GM19468 (cell line): Measurements from ENCODE around the gene NRP2.

Experiments
- ATAC-seq: cut with Tn5 transposase; IDR thresholded peaks from one replicate; pipeline ENCODE4 v1.9.1; 2021; ENCODE audit warnings: mild to moderate bottlenecking, moderate library complexity, moderate number of reproducible peaks; ENCODE audit not compliant: unreplicated experiment; ENCODE audit errors: extremely low read depth

Gene NRP2

DNA sequence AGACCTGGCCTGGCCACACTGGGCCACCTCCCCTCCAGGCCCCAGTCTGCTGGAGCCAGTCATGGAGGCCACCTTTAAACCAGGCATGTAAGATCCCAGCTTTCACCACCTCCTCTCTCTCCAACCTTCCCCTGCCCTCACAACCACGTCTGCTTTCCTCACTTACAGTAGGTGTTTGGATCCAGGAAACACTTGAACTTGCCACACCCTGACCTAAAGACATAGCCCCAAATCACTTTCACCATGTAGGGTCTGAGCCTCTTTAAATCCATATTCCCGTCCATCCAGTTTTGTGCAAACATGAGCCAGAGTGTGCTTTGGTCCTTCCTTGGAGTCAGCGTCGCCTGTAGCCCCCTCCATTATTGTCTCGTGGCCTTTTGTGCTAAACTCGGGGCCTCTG, 66.8 kb downstream of the NRP2 start:
- ATAC-seq, result no peak

DNA sequence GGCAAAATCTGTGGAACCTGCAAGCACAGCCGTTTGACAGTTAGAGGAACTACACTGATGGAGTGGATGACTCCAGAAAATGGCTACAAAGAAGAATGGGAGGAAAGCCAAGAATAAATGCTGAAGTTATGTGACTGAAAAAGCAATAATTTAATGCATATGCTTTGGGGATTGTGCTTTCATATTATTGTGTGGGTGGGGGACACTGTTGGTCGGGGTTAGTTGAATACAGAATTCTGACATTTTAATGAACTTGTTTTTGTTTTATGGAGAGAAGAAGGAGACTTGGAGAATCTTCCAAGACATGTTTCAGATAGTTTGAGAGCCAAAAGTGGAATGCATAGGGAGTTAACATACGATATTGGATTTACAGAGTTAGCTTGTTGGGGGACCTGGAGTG, 68.5 kb downstream of the NRP2 start:
- ATAC-seq, result no peak

DNA sequence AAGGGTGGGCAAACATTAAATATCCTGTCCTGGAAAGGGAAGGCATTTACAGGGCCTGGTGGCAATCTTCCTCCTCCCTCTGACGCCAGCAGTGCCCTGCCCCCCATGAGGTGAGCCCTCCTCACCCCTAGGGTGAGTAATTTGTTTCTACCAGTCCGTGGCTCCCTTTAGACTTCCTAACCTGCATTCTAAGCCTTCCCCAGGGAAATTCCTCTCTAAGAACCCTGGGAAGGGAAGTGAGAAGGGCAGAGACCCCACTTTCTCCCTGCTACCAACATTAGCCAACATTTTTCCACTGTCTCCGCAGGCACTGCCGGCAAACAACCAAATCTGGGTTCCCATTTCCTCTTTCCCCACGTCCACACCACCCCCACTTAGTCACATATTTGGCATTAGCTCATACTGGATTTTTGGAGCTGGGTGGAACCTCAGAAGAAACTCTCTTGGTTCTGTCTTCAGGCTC, 69.3 kb downstream of the NRP2 start:
- no peak for ATAC-seq

DNA sequence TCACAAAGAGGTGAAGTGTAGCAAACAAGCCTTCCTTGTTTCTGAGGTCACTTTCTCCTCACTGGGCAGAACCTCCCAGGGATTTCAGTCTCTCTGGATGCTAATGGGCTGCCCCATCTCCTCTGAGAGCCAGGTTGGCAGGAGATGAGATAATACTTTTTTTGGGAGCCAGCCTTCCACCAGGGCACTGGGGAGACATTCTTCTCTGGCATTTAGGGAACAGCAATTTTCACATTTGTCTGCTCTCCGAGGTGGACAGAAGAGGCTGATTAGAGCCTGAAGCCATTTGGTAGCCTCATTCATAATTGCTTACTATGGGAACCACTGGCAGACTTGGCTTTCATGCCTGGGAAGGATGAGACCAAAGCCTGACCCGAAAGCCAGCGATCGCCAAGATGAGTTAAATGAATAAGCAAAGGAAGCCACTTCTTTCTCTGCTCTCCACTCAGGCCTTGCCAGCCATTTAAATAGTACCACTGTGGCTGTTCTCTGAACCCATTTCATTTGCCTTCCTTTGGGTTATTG, 70.1 kb downstream of the NRP2 start:
- ATAC-seq, result no peak

DNA sequence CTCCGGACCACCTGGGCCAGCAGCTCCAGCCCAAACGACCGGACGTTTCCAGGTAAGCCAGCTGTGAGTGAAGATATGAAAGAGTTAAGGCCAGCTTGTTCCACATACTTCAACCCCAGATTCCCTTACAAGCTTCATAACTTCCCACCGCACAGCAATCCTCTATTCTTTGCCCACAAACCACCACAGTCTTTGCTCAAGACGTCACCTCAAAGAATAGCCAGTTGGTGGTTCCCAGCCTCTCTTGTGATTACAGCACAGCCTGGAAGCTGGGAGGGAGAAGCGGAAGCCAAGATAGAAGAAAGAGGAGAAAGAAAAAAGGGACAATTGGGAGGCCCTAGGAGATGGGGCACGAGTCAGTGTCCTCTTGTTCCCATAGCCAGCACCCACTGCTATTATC, 70.6 kb downstream of the NRP2 start:
- no peak for ATAC-seq

DNA sequence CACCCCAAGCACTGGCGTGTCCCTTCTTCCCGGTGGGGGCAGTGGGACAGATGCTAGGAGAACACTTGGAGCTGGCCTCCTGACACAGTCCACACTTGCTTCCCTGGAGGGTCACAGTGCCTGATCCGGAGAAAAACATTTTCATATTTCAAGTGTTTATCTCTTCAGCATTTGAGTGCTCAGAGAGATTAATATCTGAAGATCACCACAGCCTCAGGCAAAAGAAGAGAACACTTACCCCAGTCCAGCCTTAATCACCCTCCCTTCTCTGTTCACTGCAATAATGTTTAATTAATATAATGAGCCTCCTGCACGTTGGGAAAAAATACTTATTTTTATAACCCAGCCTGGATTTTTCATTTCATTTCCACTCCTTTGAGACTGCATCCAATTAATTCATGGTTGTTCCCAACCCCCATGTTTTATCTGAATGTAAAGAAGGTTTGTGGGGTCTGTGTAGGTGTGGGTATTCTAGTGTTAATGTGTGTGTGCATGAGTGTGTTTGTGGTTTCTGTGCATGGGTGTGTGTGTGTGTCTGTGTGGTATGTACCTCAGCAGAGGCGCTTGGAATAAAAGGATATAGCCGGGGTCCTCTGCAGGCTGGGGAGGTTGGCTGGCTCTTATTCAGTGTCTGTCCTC, 72.1 kb downstream of the NRP2 start:
- ATAC-seq, result no peak

DNA sequence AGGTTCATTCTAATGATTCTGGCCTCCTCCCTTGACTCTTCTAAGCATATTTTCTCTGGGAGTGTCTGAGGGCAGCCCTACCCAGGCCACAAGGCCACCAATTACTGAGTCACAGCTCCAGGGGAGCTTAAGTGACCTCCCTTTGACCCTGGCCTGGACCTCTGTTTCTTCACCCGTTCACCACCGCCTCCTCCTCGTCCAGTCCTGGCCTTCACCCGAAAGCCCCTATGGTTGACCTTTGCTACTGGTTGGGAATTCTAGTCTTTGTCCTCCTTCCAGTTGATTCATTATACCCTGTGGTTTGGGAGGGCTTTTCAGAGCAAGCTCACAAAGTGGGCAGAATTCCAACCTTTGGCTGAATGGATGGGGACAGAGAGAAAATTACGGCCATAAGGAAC, 72.6 kb downstream of the NRP2 start:
- ATAC-seq, result no peak

DNA sequence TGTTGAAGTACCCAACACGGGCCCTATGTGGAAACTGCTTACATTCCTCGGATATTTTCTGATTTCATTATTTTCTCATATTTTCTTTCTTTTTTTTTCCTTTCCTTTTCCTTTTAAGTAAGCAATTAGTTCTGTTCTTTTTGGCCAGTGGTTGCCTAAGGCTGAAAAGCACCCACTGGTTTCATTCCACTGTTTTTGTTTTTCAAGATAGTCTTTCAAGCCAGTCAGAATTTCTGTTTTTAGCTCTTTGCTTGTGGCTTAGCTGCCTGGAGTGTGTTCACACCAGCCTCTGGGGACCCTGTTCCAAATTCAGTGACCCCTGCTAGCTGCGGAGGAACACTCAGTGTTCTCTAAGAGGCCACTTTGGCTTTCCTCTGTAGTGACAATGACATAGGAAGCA, 73.6 kb downstream of the NRP2 start:
- ATAC-seq, result no peak

DNA sequence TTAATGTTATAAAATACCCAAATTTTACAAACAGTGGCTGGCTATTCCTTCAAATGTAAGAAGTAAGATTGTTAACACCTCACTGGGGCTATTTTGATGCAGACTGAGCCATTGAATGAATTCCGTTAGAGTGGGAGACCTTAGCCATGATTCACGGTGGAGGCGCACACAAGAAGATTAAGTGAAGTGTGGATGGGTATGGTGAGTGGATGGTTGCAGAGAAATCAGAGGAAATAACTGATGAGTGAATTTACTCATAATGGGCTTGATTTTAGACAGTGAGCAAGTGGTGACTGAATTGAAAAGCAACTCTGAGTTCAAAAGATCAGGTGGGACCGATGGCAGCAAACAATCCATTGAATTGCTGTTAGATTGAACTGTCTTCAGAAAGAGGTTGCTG, 75.0 kb downstream of the NRP2 start:
- ATAC-seq, result no peak

DNA sequence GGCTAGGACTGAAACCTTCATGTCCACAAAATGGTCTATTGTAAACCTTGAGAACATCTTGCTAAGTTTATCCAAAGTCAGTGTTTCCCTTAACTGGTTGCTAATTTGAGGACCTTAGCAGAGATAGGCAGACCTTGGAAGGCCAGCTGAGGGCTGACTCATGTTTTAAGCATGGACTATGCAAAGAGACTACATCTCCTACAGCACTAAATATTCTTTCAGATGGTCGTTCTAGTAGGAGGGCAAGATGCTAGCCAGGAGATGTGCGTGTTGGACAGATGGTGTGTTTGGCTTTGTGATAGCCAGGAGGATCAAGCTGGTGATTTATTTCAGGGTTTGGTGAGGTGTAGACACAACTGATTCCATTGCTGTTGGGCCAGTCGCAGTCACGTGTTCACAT, 75.8 kb downstream of the NRP2 start:
- no peak for ATAC-seq

DNA sequence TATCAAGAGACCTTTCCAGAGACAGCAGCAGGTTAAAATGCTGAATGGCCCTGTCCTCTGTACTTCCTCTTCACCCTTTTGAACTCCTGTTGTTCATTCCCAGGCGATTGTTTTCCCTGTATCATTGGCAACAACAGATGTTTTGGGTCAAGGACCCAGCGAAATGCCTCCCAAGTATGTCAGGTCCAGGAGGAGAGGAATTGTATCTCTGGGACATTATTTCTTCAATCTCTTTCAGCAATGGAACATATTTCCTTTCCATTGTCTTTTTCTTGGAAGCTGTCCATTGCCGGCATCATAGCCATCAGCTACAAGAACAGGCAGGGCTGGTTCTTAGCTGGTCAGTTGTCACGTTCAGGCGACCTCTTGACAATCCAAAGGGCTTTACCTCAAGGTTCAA, 76.2 kb downstream of the NRP2 start:
- ATAC-seq, result no peak

DNA sequence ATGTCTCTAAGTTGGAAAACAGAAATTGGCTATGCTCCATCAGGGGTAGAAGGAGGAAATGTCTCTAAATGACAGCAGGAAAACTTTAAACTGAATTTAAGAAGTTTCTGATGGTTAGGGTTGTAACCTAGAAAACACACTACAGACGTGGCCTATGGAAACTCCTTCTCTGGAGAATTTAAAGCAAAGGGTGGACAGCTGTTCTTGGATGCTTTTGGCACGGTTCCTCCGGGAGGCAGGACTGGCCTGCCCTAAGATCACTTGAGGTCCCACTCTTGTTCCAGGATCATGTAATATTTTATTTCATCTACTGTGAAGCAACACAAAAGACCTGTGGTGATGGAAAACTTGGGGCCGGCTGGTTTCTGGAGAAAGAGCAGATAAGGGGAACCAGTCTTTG, 77.0 kb downstream of the NRP2 start:
- no peak for ATAC-seq

DNA sequence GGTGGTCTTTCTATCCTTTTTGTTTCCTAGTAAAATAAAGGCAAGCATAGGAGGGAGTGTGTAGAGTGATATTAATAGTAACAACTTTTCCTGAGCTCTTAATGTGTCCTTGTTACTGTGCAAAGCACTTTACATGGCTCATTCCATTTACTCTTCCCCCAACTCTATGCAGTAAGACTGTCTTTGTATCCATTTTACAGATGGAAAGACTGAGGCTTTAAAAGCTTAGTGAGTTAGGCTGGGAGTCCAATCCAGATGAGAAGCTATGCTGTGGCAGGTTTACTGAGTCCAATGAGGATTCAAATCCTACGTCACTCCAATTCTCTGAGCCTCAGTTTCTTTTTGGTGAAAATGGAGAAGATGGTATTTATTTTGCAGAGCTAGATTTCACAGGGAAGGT, 77.4 kb downstream of the NRP2 start:
- ATAC-seq, result no peak

DNA sequence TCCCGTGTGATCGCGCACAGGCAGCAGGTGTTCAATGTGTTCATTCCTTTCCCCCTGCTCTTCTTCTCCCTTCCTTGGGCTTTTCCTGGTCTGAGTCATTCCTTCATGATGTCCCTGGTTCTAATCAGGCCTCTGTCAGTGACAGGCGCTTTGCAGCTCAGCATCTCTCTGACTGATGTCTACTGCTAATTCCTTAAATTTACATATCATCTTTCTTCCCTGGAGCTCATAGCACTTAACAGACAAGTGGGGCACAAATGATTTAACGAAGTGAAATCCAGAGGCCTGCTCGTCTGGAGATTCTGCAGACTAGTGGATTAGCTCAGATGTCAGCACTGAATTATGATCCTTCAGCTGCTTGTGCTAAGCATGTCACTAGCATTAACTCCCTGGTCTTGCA, 77.9 kb downstream of the NRP2 start:
- ATAC-seq, result no peak

DNA sequence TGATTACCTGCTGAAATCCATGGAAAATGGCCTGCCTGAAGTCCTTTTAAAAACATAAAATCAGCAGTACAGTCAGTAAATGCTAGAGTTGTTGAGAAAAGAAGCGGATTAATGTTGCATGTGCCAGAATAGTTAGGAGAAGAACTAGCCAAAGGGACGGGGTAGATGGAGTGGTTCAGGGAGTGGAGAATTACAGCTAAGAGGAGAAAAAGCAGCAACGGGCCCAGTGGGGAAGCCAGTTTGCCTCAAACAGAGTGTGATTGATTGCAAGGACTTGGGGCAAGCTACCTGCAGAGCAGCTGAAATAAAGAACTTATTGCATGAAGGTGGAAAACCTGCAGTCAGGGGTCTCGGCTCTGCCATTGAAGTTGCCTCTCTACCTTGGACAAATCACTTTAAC, 79.1 kb downstream of the NRP2 start:
- ATAC-seq, result no peak

DNA sequence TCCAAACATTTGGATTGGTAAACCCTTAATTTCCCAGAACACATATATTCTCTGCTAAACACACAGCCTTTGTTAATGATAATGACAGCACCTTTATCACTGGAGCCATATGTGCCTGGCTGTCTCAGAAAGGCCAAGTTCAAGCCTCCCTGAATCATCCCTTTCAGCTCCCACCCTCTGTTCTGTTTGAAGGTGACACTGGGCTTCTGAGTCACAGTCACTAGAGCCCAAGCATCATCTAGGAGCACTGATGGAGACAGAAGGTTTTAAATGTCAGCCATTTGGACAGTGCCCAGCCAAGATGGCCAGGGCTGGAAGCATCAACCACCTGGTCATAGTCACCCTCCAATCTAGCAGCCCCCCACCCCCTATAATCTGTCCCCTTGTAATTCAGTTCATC, 80.6 kb downstream of the NRP2 start:
- ATAC-seq, result no peak

DNA sequence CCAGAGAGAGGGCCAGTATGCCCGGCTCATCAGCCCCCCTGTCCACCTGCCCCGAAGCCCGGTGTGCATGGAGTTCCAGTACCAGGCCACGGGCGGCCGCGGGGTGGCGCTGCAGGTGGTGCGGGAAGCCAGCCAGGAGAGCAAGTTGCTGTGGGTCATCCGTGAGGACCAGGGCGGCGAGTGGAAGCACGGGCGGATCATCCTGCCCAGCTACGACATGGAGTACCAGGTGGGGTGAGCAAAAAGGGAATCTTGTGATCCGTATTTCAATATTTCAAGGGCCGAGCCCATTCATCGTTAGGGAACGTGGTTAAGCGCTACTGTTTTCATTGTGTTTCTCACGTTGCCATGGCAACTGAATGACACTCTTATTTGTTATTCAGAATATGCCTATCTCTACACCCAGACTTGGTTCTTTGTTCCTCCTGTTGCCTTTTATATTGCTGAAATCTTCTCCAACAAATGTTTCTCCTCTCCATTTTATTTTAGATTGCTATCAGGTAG, 81.5 kb downstream of the NRP2 start:
- ATAC-seq, result no peak

DNA sequence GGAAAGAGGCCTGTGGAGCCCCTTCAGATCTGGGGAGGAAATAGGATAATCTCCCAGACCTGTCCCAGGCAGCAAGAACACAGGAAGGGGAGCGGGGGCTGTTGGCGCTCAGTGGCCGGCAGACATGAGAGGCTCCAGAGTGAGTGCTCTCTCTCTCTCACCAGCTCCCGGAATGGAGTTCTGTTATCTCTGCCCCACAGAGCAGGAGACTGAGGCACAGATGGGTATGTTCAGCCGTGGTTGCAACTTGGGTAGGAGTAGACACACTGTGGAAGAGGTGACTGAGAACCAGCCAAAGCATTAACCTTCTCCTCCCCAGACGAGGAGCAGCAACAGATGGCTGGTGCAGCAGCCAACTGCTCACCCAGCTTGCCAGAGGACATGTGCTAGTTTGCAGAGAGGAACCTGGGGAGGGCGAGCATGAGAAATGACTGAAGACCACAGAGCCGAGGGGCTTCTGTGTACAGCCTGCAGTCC, 82.0 kb downstream of the NRP2 start:
- no peak for ATAC-seq

DNA sequence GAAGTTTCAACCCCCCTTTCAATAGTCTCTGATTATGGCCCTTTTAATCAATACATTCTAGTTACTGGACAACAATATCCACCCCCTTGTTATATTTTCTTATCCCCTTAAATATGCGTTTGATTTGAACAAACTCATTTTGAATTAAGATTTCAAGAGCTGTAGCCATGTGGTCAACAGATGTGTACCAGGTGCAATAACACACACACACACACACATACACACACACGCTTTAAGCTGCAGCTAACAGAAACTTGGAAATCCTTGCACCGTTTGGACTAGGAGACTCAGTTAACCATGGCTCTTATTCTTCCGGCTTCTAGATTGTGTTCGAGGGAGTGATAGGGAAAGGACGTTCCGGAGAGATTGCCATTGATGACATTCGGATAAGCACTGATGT, 82.8 kb downstream of the NRP2 start:
- ATAC-seq, result no peak

DNA sequence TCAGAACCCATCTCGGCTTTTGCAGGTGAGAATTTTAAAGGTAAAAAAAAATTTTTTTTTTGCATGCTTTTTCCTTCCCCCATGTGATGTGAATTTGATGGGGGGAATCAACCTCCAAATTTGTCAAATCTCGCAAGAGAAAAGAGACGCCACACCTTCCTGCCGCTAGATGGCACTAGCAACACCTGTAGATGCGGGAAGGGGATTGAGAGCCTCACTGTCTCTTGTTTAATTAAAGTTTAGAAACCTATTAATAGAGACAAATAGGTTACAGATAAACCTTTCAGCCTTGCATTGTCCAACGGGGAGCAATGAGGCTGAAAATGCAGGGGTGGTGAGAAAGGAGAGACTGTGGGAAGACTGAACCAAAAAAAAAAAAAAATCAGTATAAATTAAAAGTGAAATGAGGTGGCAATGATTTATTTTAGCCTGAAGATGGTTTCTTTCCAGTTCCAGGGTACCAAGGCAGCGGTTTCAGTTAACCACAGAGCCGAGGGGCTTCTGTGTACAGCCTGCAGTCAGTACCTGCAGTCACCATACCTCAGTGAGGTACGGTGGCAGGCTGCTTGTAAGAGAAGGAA, 84.6 kb downstream of the NRP2 start:
- ATAC-seq, result no peak

DNA sequence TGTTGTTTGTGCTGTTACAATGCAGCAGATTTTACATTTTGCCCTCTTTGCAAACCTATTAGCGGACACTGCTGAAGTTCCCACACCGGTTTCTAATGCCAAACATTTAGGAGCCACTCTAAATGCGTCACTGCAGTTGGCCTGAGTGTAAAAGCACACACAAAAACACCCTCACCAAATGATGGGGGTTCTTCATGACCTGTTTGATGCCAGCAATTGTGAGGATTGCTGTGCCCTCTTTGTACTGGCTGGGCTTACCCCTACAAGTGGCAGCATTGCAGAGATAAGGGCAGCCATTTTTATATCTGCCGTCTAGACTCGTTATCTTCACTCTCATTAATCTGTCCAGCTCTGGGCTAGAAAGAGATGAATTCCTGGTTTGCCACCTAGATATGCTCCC, 85.3 kb downstream of the NRP2 start:
- ATAC-seq, result no peak

DNA sequence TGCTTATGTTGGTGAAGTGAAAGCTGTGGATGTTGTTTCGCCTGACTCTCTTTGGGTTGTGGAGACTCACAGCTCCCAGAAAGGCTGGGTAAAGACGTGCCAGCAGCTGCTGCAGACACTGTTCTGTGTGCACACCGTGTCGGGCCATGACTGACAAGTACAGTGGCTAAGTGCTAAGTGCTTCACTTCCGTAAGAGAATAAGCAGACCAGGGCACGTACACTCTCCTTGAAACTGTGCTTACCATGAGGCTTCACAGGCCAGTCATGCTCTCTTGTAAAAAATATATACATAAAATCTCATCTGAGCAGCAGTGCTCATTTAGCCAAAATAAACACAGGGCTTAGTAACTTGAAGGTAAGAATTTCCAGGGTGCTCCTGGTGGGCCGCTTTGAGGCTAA, 86.0 kb downstream of the NRP2 start:
- no peak for ATAC-seq
